Measurements from ENCODE around the gene RAB2B.

DNA sequence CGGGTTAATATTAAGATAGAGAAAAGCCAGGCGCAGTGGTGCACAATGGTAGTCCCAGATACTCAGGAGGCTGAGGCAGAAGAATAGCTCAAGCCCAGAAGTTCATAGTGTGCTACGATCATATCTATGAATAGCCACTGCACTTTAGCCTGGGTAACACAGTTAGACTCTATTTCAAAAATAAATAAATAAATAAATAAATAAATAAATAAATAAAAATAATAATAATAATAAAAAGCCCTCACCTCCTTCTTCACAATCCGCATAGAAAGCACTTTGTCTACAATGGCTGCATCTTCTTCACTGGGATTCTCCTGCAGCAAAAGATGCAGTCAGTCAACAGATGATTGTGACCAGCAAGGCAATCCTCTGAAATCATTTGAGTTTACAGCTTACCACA is 61.4 kb downstream of the RAB2B start:
- TF ChIP-seq, protein P1, sequence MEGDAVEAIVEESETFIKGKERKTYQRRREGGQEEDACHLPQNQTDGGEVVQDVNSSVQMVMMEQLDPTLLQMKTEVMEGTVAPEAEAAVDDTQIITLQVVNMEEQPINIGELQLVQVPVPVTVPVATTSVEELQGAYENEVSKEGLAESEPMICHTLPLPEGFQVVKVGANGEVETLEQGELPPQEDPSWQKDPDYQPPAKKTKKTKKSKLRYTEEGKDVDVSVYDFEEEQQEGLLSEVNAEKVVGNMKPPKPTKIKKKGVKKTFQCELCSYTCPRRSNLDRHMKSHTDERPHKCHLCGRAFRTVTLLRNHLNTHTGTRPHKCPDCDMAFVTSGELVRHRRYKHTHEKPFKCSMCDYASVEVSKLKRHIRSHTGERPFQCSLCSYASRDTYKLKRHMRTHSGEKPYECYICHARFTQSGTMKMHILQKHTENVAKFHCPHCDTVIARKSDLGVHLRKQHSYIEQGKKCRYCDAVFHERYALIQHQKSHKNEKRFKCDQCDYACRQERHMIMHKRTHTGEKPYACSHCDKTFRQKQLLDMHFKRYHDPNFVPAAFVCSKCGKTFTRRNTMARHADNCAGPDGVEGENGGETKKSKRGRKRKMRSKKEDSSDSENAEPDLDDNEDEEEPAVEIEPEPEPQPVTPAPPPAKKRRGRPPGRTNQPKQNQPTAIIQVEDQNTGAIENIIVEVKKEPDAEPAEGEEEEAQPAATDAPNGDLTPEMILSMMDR (IDR thresholded peaks at IDR 0.05): no peak
- TF ChIP-seq POLR2A (IDR thresholded peaks at IDR 0.05): no peak

All from lower leg skin (tissue), 3 donors.